HepG2 (cell line): ENCODE measurements around the gene TAS2R50.

Source experiments
- CTCF ChIP-seq: sonication (generic); formaldehyde crosslinking; IDR thresholded peaks from 2 replicates; pipeline ENCODE4 v1.5.0; 2020; ENCODE audit warnings: mild to moderate bottlenecking, missing genetic modification reagents, moderate library complexity
- EP300 ChIP-seq, 3 experiments: sonication (generic) in 1 of 3; formaldehyde crosslinking in 1 of 3; IDR thresholded peaks; 2 replicates each; pipeline versions ENCODE4 v1.5.1 to v1.6.1; 2011 to 2020; ENCODE audit warnings: low read depth in 2 of 3, low read length in 2 of 3, borderline replicate concordance in 1 of 3, improper control_type of control experiment in 1 of 3, mild to moderate bottlenecking in 1 of 3, missing genetic modification reagents in 1 of 3, moderate library complexity in 1 of 3
- HOXA7 ChIP-seq: sonication (generic); formaldehyde crosslinking; IDR thresholded peaks from 2 replicates; pipeline ENCODE4 v1.8.1; 2022; ENCODE audit warnings: mild to moderate bottlenecking, missing genetic modification reagents, moderate library complexity
- NFATC3 ChIP-seq: sonication (generic); formaldehyde crosslinking; IDR thresholded peaks from 2 replicates; pipeline ENCODE4 v1.5.1; 2020; ENCODE audit warnings: mild to moderate bottlenecking, missing genetic modification reagents
- NR2F6 ChIP-seq, 2 experiments: IDR thresholded peaks; 2 replicates each; pipeline ENCODE4 v1.6.1; 2016; ENCODE audit warnings: antibody characterized with exemption in 1 of 2, mild to moderate bottlenecking in 1 of 2
- SETDB1 ChIP-seq: sonication (generic); formaldehyde crosslinking; IDR thresholded peaks from 2 replicates; pipeline ENCODE4 v1.5.1; 2020; ENCODE audit warnings: missing genetic modification reagents, mild to moderate bottlenecking, borderline replicate concordance
- ZNF10 ChIP-seq: sonication (generic); formaldehyde crosslinking; IDR thresholded peaks from 2 replicates; pipeline ENCODE4 v1.4.0; 2020; ENCODE audit warnings: mild to moderate bottlenecking, low read depth, missing genetic modification reagents, borderline replicate concordance
- ZNF282 ChIP-seq: fragments of 450-650 bp; IDR thresholded peaks from 2 replicates; pipeline ENCODE4 v1.6.1; 2018; ENCODE audit not compliant: partially characterized antibody
- ZNF782 ChIP-seq: sonication (generic); formaldehyde crosslinking; IDR thresholded peaks from 2 replicates; pipeline ENCODE4 v1.4.0; 2020; ENCODE audit warnings: missing genetic modification reagents, mild to moderate bottlenecking, borderline replicate concordance

- no peak for TF ChIP-seq CTCF (CRISPR knock-in tag)
- TF ChIP-seq SETDB1 (CRISPR knock-in tag) = no peak
- no peak for TF ChIP-seq NFATC3 (CRISPR knock-in tag)
- TF ChIP-seq NR2F6 (IDR thresholded peaks at IDR 0.05) = no peak
- TF ChIP-seq NR2F6 (CRISPR knock-in tag; IDR thresholded peaks at IDR 0.05) = no peak
- TF ChIP-seq HOXA7 = no peak
- TF ChIP-seq ZNF10 (CRISPR knock-in tag) = no peak
- TF ChIP-seq ZNF782 (CRISPR knock-in tag) = no peak
- no peak for TF ChIP-seq EP300 (IDR thresholded peaks at IDR 0.05; ENCODE audit: low read depth in 2 of 2, low read length in 2 of 2)
- TF ChIP-seq EP300 (CRISPR knock-in tag; IDR thresholded peaks at IDR 0.05; ENCODE audit: borderline replicate concordance) = no peak
- TF ChIP-seq ZNF282 = no peak
Measured at GRCh38 chr12:10989107-10989506, 2.4 kb upstream of the TAS2R50 start.
